Inflammatory macrophage (primary cell): ENCODE measurements around the gene GPR150.
A peak's percentile ranks its signal among the peaks of the same experiment; 100 is the strongest.

ENCODE experiments used
- DNase-seq, 2 donors: peaks; one replicate each; pipeline ENCODE4 v3.0.0-alpha.2; 2020 to 2022

GPR150 gene

DNA sequence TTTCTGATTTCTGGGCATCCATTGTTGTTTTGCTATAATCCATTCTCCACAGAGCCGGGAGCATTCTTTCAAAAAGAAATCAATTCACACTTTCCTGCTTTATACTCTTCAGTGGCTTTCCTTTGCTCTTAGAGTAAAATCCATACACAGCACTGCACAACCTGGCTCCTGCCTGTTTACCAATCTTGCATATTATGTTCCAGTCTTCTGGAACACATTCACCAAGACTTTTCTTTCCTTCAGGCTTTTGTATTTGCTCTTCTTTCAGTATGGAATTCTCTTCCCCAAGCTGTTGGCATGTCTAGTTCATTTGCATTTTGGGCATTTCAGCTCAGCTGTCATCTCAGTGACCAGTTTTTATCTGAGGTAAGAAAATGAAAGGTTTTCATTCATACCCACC is 33.0 kb downstream of the GPR150 start:
- DNase-seq: no peak

DNA sequence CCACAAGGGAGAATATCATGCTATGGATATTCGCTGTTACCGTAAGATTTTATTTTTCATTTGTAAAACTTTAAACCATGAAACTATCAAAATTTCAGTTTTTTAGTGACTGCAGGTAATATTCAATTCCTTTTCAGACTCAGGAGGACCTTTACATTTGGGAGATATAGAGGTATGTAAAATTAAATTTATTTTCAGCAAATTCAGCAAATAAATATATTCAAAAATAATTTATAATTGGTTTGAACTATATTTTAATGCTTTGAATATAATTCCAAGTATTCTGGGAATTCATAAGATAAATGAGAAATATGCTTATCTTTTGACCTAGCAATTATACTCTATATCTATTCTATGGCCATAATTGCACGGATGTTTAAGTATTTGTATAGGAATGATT is 34.3 kb downstream of the GPR150 start:
- no peak for DNase-seq

DNA sequence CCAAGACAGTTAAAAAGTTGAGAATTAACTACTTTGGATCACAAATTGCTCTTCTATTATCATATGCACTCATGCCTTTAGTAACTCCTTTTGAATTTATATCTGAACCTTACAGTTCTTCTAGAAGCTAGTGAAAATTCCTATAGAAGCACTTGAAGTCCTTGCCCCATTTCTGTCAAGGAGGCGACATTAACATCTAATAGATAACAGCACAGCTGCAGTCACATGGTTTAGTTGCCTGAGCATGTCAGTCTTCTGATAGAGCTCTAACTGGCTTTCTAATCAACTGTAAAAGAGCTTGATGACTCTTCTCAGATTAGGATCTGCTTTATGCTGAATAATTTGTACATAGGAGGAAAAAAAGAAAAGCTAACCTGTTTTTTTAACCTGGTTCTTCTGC is 35.7 kb downstream of the GPR150 start:
- DNase-seq: no peak

DNA sequence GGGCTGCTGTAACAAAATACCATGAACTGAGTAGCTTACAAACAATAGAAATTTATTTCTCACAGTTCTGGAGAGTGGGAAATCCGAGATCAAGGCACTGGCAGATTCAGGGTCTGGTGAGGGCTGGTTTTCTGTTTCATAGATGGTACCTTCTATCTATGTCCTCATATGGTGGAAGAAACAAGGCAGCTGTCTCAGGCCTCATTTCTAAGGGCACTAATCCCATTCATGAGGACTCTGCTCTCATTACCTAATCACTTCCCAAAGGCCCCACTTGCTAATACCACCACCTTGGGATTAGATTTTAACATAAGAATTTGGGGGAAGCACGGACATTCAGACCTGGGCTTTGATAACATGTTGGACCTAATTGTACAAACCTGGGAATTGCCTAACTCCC is 40.2 kb downstream of the GPR150 start:
- no peak for DNase-seq

DNA sequence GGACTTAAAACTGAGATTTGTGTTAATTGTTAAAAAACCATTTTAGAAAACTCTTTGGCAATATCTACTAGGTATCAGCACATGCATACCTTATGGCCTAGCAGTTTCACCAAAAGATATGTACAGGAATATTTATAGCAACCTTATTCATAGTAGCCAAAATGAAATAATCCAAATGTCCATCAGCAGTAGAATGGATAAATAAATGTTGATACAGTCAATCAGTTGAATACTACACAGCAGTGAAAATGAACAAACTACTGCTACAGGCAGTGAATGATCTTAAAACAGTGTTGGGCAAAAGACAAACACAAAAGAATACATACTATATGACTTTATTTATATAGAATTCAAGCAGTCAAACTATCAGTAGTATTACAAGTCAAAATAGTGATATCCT is 43.1 kb downstream of the GPR150 start:
- no peak for DNase-seq

DNA sequence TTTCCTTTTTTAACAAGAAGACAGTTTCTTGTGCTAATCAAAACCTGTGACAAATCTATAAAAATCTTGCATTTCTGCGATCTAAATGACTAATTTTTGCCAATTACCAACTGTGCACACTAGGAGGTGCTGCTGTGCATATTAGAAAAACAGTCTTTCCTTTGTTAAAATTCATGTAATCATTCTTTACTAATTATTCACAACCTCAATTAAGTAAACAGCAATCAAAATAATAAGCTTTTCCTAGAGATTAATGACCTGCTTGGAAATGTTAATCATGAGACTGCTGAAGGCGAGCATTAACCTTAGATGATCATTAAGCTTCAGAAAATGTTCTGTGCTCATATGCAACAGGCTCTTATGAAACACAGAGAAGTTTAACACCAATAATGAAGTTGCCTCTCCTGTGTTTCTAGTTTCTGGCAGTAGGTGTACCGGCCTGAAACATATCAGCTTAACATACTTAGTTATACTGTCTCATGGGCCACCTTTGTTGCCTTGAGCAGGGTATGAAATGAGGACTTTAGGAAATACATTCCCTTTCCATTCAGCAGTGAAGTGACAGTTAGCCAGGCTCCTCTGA is 44.4 kb downstream of the GPR150 start:
- DNase-seq: peak; percentile 48 to 54

GRCh38 chr5:95667061-95667618 is 47.3 kb downstream of the GPR150 start:
- peak; percentile 56 to 61 for DNase-seq

GRCh38 chr5:95667678-95668077 is 47.8 kb downstream of the GPR150 start:
- no peak for DNase-seq

DNA sequence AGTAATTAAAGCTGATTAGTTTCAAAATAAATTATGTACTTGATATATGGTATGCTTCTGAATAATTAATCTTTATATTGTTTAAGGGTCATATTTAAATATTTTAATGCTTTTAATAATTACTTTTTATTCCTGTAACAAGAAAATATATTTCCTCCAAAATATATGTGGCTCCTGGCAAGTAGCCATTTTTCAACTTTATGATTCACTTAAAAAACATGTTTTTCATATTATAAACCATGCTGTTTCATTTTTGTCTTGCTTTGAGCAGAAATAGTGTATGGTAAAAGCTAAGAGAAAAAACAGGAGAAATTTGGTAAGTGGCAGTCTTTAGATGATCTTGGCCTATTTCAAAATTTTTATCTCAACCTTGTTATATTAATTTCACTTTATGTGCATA is 48.3 kb downstream of the GPR150 start:
- DNase-seq: no peak

GRCh38 chr5:95668728-95669127 is 48.8 kb downstream of the GPR150 start:
- no peak for DNase-seq

DNA sequence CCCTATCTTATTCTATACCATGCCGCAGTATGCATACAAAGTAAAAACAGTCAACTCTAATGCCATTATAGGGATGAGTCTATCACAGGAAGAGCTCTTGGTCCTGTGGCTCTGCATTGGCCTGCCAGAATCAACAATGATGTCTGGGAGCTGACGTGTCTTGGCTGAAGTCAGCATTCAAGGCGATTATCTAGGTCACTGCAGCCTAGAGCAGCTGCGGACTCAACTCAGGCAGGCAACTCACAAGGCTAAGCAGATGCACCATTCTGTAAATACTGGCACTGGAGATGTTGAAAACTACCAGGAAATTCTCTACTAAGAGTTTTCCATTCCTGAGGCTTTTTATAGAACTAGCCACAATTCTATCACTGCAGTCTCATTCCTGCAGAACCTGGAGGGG is 49.7 kb downstream of the GPR150 start:
- no peak for DNase-seq

DNA sequence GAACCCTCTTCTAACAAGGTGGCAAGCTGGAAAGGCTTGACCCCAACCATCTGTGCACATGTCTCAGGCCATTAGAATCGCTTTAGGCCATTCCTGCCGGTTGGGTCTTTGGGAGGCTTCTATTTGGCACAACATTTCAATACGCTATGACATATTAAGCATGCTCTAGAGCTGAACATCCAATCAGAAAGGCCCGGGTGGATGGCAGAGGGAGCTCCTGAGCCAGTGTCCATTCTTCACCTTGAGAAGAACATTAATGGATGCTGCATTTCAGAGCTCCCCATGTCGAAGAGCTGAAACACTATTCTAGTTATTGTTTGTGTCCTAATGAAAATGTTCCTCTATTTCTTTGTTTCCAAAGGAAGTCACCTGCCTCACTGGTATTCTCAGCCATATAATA is 50.1 kb downstream of the GPR150 start:
- DNase-seq: no peak

DNA sequence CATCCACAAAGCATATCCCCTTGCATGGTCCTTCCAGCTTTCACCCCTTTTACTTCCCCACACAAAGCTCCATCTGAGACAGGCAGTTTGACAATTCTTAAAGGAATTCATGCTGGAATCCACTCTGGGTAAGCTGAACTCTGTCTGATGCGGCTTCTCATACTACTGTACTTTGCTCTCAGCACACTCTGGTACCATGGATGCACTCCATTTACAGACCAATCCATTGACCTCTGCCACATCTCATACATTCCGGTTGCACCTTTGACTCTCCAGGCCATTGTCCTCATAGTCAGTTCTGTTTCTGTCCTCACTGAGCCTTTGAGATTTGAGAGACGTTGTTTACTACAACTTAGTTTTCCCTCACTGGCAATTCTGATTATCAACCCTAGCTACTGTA is 50.7 kb downstream of the GPR150 start:
- DNase-seq: no peak
